ENCODE measurements around the gene PFKL. TPM values are rescaled to one million over a fixed set of nuclear protein-coding genes. Genes with fewer than 3 reads are reported as not detected.

The PFKL gene
- 160 and 164 TPM in 2 replicates for total RNA-seq

GRCh38 chr21:44299458-44300261, at the start of gene PFKL:
PFKL (plus strand) TSS chr21:44300053; CDS start chr21:44300106, 53 bp downstream.
- intact Hi-C loops (cut with micrococcal nuclease): loop anchor here (2.0 to 5.0 kb wide), 5 partner anchors 37 to 287 kb away; partner anchors contain the start of genes LRRC3 and TRAPPC10

- intact Hi-C loops (cut with micrococcal nuclease): no loop called here
Observed at GRCh38 chr21:44253832-44254710, 45.8 kb upstream of the PFKL start.

- intact Hi-C loops (cut with micrococcal nuclease): no loop called here
Observed at GRCh38 chr21:44255511-44255981, 44.3 kb upstream of the PFKL start.

GRCh38 chr21:44258056-44258725, 41.7 kb upstream of the PFKL start:
- intact Hi-C loops (cut with micrococcal nuclease): no loop called here

DNA sequence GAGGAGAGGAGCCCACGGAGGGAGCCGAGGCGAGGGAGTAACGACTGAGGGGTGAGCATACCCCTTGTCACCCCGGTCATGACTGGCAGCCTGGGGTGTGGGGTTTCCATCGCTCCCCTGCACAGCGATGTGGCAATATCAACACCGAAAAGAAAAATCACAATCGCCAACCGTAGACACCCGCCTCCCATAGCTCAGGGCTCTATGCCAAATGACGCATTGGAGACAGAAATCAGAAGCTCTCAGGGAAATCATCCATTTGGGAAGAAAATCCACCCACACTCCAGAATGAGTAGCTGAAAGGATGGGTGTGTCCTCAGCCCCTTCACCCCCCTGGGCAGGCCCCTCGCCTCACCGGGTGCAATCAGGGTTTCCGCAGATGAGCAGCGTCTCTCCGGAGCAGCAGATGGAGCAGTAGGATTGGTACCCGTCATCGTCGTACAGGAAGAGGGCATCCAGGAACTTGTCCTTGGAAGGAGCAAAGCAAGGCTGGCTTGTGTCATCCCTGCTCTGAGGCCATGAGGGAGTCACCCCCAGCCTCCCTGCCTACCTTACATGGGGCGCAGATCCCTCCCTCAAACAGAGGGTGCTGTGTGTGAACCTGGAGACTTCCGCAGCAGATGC, 40.7 kb upstream of the PFKL start:
- intact Hi-C loops (cut with micrococcal nuclease): no loop called here

DNA sequence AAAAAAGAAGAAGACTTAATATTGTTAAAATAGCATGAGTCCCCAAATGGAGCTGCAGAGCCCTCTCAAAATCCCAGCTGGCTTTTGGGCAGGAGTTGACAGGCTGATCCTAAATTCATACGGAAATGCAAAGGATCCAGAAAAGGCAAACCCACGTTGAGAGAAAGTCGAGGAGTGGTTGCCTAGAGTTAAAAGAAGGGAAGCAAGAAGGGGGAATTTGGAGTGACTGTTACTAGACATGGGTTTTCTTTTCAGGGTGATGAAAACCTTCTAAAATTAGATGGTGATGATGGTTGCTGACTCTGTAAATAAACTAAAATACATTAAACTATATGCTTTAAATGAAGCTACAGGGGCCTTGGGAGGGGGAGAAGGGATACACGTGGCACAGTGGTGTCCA, 39.8 kb upstream of the PFKL start:
- intact Hi-C loops (cut with micrococcal nuclease): loop anchor here (1.0 kb wide), 1 partner anchor 8 kb away; no protein-coding TSS in a partner anchor

GRCh38 chr21:44260791-44261631, 38.8 kb upstream of the PFKL start:
- intact Hi-C loops (cut with micrococcal nuclease): loop anchor here (1.0 kb wide), 1 partner anchor 7 kb away; no protein-coding TSS in a partner anchor

- intact Hi-C loops (cut with micrococcal nuclease): no loop called here
Observed at GRCh38 chr21:44261675-44262295, 38.1 kb upstream of the PFKL start, which contains the start of gene DNMT3L. DNMT3L (minus strand) TSS chr21:44261897; CDS start chr21:44261259, 638 bp downstream.

GRCh38 chr21:44262338-44263056, 37.4 kb upstream of the PFKL start:
- intact Hi-C loops (cut with micrococcal nuclease): no loop called here

GRCh38 chr21:44263221-44263760, 36.6 kb upstream of the PFKL start:
- intact Hi-C loops (cut with micrococcal nuclease): no loop called here

- intact Hi-C loops (cut with micrococcal nuclease): no loop called here
Observed at GRCh38 chr21:44263768-44264167, 36.1 kb upstream of the PFKL start.

DNA sequence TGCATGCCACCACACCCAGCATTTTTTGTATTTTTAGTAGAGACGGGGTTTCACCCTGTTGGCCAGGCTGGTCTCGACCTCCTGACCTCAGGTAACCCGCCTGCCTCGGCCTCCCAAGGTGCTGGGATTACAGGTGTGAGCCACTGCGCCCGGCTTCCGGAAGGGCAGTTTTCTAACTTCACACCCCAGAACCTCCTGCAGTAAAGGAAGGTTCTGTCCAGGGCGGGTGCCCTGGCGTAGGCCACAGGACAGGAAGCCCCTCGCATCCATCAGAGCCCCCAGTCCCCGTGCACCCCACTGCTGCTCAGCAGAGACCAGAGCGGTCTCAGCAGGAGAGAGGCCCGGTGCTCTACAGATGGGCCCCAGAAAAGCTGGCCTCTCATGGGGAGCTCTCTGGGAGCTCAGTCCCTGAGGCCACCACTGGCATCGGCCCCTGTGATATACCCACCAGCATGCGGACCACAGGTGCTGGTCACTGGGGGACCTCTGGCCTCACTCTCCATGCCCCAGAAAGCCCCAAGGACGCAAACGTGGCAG, 34.1 kb upstream of the PFKL start:
- intact Hi-C loops (cut with micrococcal nuclease): no loop called here

DNA sequence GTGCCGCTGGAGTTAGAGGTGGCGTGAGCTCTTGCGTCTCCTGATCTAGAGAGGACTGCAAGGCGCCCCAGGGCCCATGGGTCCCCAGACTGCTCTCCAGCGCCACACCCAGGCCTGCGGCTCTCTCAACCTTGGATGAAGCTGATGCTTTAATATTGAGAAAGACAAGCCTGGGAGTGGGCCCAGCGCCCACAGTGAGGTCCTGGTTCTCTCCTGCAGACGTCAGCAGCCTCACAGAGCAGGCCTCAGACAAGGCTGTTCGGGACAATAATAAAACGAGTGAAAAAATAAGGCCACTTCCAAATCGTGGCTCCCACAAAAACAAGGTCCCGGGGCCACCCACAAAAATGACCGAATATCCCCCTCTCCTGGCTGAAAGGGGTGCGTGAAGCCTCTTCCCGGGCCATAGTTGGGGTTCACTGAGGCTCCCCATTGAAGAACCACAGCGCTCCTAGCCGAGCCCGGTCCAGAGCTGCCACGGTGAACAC, 32.2 kb upstream of the PFKL start:
- intact Hi-C loops (cut with micrococcal nuclease): loop anchor here (1.0 kb wide), 1 partner anchor 7 kb away; no protein-coding TSS in a partner anchor

GRCh38 chr21:44269090-44269489, 30.8 kb upstream of the PFKL start:
- intact Hi-C loops (cut with micrococcal nuclease): no loop called here

DNA sequence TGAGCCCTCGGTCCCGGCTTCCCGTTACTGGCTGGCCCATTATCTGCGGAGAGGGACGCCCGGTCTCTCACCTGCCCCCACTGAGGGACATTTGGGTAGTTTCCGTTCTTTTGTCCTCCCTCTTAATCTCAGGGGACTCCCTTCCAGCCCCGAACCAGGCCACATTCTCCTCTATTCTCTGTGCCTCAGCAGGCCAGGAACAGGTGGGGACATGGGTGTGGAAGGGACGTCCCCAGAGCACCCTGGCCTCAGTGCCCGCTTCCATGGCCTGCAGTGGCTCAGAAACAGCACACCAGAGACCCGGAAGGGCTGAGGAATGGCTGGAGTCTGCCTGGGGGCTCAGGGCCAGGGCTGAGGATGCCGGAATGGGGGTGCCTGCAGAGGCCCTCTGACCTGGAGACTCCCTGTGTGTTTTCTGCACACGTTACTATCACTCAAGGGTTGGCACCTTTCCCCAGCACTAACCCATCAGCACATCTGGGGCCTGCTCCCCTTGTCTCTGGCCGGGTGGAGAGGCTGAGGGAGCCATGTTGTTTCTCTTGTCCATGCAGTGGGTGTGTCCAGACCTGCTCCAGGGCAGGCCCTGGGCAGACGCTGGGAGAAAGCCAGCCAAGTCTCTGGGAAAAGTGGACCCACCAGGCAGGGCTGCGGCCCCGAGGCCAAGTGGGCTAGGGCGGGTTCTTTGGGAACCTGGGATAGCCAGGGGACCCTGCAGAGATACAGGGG, 28.1 kb upstream of the PFKL start:
- intact Hi-C loops (cut with micrococcal nuclease): no loop called here

DNA sequence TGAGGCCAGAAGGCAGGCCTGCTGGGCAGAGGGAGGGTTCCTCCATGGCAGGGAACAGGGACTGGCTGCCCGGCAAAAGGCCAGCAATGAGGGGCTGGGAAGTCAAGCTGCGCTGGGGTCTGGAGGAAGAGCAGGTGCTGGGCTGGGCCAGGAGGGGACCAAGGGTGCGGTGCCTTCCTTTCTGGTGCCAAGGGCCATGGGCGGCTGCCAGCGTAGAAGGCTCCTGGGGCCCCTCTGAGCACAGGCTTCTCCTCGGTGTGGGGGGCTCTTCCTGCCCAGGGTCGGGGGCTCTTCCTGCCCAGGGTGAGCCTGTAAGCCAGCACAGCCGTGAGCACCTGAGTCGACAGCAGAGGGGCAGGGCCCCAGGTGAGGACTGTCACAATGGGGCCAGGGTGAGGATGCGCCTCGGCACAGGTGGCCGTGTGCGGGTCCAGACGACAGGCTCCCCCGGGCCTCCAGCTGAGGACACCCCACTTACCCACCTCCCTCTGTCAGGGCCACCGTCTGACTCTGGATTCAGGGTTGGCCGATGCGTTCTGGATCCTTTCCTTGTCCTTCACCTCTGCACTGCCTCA, 27.5 kb upstream of the PFKL start:
- intact Hi-C loops (cut with micrococcal nuclease): no loop called here

- intact Hi-C loops (cut with micrococcal nuclease): no loop called here
Observed at GRCh38 chr21:44273046-44273445, 26.8 kb upstream of the PFKL start.
